ENCODE measurements around the gene LMF1.

LMF1 gene

GRCh38 chr16:911604-912321 is 59.0 kb downstream of the LMF1 start:
- DNase-seq (ENCODE audit: low read depth) = no peak

- no peak for DNase-seq (ENCODE audit: low read depth)
Observed at GRCh38 chr16:911101-911500, 59.7 kb downstream of the LMF1 start.

GRCh38 chr16:910181-910580 is 60.6 kb downstream of the LMF1 start:
- DNase-seq (ENCODE audit: low read depth) = no peak

DNA sequence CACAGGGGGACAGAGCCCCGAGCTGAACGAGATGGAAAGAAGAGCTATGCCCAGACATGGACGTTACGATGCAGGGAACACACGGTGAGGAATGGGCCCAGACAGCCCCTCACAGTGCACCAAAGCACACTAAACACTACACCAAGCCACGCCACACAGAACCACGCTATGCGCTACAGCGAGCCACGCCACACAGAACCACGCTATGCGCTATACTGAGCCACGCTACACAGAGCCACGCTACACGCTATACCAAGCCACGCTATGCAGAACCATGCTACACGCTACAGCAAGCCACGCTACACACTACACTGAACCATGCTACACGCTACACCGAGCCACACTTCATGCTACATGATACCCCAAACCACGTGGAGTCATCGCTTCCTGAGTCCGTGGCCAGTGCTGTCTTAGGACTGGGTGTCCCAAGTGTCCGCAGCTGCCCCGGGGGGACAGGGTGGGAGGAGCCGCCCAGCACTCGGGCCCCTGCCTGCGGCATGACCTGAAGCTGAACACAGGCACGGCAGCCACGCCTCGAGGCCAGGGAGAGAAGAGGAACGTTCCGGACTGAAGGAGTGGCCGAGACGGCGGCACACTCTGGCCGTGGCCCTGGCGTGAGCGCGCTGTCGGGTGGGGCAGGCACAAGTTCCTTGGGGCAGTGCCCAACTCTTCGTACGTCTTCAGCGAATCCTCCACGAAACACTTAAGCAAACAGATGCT is 61.3 kb downstream of the LMF1 start:
- DNase-seq (ENCODE audit: low read depth) = no peak

GRCh38 chr16:908526-909155 is 62.1 kb downstream of the LMF1 start:
- no peak for DNase-seq (ENCODE audit: low read depth)

DNA sequence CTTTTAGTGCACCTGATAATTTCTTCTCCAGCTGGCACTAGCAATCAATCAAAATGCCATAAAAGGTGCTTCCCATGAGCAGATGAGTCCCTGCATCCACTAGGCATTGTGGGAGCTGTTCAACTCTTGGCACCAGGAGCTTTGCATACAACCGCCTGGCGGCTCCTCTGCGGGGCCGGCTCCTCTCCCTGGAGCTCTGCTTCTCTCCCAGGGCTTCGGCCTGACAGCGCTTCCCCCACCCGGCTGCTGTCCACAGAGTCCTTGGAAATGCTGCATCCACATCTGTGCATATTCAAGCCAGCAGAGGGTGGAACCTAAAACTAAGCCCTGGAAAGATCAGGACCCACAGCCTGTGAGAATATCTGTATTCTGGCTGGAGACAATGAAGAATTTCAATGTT is 62.9 kb downstream of the LMF1 start:
- DNase-seq (ENCODE audit: low read depth) = no peak

- no peak for DNase-seq (ENCODE audit: low read depth)
Observed at GRCh38 chr16:907361-907760, 63.4 kb downstream of the LMF1 start.

DNA sequence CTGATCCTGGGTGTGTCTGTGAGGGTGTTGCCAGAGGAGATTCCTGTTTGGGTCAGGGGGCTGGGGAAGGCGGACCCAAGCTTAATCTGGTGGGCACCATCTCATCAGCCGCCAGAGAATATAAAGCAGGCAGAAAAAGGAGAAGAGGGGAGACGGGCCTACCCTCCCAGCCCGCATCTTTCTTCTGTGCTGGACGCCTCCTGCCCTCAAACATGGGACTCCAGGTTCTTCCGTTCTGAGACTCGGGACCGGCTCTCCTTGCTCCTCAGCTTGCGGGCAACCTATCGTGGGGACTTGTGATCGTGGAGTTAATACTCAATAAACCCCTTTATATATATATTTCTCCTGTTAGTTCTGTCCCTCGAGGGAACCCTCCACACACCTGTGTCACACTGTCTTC is 64.5 kb downstream of the LMF1 start:
- DNase-seq (ENCODE audit: low read depth) = no peak

DNA sequence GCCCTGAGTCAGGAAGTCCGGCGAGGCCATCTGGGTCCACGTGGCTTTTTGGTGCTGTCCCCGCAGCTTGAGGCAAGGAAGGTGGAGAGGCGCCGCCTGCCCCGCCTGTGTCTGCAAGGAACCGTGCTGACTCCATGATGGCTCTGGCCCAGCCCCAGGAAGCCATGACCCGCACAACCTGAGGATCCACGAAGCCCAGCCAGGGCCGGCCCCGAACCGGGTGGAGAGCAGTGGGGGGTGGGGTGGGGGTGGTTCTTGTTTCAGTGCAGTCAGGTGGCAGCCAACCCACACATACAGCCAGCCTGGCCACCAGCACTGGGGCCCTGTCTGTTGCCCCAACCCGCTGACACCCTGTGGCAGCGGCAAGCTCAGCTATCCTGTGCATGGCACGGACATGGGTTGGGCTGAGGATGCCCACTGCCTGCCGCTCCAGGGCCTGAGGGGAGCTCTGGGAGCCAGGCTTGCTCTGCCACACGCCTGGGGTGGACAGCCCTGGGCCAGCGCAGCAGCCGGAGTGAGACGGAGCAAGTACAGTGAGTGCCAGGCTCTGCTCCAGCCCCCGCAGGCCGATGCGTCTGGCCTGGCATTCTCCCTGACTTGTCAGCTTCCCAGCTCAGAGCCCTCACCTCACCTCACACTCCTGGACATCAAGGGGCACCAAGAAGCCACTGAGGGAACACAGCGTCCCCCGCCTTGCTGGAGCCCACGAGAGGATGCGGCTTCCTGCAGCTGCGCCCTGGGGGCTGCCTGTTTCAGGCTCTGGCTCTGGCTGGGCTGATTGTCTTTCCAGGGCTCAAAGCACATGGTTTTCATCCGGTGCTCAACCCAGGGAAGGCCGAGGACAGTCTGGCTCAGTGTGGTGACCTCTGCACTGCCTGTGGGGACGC is 68.8 kb downstream of the LMF1 start:
- no peak for DNase-seq (ENCODE audit: low read depth)

DNA sequence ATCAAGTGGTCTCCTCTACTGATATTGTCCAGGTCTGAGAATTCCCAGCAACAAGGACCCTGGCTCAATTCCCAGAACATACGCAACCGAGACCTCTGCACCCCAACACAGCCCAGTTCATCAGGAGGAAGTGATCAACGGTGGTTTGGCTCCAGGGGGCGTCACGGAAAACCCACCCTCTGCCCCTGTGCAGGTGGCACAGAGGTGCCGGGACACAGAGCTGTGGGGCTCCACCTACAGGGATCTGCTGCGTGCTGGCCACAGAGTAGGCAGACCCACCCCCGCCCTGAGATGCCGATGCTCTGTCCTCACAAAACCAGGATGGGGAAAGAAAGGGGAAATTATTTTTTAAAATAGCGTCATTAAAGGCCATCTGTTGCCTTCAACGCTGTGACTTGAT is 69.6 kb downstream of the LMF1 start:
- no peak for DNase-seq (ENCODE audit: low read depth)

- no peak for DNase-seq (ENCODE audit: low read depth)
Observed at GRCh38 chr16:900211-900610, 70.6 kb downstream of the LMF1 start.

- DNase-seq (ENCODE audit: low read depth) = no peak
Observed at GRCh38 chr16:899683-900060, 71.1 kb downstream of the LMF1 start.

DNA sequence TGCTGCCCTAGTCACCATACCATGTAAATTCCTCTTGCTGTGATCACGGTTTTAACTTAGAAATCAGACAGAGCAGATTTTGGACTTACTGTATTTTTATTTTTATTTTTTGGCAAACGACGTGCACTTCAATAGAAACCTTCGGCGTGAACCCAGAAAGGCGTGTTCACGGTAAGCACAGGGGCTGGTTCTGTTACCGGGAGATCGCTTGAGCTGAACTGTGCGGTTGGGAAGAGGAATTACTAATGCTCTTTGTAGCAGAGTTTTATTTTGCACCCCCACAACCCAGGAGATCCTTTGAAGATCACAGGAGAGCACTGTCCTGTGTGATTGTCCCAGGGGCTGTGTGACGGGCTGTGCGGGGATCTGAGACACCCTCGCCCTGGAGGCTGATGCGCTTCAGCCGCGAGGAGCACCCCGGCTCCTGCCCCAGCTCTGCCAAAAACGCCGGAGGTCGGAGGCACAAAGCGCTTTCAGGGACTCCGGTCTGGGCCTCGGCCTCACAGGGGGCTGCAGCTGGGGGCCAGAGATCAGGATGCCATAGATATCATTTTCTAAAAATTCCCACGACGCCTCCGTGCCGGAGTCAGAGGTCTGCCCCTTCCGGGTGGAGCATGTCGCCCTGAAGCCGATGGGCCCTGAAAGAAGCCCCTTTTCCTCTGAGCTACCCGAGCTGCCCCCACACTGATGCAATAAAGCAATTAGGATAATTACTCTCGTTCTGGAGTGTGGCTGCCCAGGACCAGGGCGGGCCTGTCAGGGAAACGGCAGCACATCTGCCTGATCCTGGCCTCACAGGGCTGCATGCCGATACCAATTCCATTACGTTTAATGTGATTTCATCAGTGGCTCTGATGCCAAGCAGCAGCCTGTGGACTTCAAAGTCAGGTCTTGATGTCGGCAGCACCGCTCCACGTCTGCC is 71.8 kb downstream of the LMF1 start:
- DNase-seq (ENCODE audit: low read depth) = no peak

DNA sequence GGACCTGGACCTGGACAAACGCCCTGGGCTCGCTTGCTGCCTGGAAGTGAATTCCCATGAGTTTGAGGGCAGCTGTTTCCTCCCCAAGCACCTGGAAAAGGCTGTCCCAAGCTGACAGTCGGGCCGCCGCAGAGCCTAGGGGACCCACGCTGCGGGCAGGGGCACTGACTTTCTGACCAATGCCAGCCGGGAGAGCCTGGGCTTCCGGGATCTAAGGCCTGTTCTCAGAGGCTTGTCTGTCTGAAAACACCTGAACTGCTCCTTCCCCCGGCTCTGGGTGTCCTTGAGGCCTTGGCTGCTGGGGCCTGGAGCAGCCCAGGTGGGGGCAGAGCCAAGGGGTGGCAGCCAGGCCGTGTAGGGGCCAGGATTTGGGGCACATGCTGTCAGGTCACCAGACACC is 72.6 kb downstream of the LMF1 start:
- DNase-seq (ENCODE audit: low read depth) = no peak

DNA sequence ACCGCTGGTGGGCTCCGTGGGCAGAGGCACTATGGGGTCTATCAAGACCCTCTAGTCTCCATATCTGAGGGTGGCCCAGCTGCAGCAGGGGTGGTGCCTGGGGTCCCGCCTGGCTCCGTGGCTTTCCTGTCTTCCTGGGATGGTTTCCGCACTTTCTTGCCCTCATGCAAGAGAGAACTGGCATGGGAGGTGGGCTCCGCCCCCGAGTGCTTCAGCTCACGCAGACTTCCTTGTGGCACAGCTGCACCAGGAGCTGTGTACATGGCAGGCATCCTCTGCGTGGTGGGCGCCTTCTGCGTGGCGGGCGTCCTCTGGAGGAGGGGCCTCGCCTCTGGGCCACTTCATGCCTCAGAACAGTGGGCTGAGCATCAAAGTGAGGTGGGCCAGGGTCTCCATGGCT is 73.1 kb downstream of the LMF1 start:
- DNase-seq (ENCODE audit: low read depth) = no peak

DNA sequence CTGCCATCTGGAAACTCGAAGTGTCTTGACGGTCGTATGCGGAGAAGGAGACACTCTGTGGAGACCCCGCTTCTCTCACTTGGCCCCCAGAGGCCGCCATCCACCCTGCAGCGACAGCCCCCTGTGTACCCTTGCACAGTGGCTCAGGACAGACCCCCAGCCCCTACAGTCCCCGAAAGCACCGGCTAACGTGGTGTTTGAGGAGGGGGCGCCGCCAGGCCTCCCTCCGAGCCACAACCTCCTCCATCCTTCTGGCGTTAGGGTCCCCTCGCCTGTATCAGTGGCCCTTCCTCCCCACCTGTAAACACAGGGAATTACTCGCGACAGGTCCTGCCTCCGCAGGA is 73.6 kb downstream of the LMF1 start:
- DNase-seq (ENCODE audit: low read depth) = no peak

DNA sequence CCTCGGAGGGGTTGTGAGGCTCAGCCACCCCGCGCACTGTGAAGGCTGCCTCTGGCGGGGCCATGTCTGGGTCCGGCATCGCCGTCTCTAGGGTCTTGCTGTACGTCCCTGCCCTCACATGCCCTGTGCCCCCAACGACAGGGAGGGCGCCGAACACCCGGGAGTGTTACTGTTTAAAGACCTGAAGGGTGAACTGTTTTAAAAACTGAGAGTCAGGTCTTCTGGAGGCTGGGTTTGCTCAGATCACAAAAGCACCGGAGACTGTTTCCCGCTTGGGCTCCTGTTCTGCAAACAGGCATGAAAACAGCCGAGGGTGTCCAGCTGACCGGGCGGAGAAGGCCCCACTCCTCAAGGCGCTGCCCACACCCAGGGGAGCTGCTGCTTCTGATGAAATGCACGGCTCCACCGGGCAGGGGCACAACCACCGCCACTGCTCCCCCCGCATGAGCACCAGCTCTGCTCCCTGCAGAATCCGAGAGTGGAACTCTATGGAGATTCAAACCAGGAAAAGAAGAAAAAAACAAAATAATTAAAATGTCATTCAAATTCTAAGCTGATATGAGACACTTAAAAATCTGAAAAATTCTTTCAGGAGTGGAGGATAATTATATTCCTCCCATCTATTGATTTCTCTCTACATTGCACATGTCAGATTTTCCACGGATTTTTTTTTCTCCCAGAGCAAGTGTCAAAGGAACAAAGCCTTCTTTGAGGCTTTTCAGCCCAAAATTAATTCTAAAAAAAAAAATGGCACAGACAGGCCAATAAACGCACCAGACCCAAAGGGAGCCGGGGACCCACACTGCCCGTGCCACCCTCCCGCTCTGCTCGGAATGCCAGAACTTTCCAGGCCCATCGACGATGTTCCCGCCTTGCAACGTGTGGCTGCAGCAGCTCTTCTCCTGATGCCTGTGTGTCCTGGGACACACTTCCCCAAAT is 74.3 kb downstream of the LMF1 start:
- DNase-seq (ENCODE audit: low read depth) = no peak

DNA sequence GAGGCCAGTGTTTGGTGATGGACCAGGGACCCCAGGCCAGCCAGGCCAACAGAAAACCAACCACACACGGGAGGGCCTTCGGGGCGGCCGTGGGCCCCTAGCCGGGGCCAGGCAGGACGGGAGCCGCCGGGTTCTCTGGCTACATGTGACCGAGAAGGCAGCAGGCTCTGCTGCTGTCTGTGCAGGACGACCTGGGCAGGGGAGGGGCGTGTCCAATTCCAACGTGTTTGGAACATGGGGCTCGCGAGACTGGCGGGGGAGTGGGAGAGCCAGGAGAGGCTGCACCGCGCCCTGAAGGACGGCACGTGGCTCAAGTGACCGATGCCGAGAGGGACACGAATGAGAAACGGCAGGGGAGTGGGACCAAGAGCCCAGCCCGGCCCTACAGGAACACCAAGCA is 75.4 kb downstream of the LMF1 start:
- DNase-seq (ENCODE audit: low read depth) = no peak

DNA sequence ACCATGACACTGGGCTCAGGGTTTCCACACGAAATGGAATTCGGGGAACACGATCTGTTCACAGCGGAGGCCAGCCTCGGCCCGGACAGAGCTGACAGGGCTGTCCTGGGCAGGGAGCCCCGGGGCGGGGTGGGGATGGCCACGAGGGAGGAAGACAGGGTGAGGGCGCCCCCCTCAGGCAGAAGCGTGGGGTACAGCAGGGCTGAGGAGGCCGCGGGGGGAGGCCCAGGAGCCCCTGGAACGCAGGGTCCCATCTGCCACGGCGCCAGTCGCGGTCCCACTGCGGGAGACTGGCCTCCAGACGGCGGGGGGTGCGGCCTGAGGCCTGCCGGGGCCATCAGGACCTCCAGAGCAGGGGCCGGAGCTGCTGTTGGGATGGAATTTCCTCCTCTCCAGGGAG is 75.9 kb downstream of the LMF1 start:
- DNase-seq (ENCODE audit: low read depth) = no peak

GRCh38 chr16:894136-894535 is 76.6 kb downstream of the LMF1 start:
- DNase-seq (ENCODE audit: low read depth) = no peak
